ENCODE measurements around the gene TBC1D20. TPM values are rescaled to one million over a fixed set of nuclear protein-coding genes. Genes with fewer than 3 reads are reported as not detected.

Gene TBC1D20
- total and polyA plus RNA-seq, 2 experiments from 2014 or later = 4.8 to 15.0 TPM

DNA sequence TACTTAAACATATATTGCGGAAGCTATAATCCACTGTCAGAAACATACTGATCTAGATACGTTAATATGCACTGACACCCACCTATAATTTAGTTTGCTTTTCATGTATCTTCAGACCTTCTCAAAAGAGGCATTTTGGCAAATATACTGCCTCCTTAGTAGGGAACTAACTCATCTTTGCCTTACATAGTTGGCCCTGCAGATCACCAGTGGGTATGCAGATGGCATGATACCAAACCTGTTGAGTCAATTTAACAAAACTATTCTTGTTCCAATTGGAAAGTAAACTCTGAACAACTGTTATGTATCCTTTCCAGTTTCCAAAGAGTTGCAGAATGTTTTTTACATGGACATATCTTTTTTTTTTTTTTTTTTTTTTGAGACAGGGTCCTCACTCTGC, 35.6 kb upstream of the TBC1D20 start:
- DNase-seq (ENCODE audit: low spot score) (no peak), ATAC-seq (no peak)
- H3K4me3 ChIP-seq = no peak overlapping the region
- peaks cover 16% of the 10 kb centered on the region for H3K79me2 ChIP-seq (replicated peaks; ENCODE audit: insufficient read depth)
- no peak overlapping the region for H3K27ac Mint-ChIP-seq
- H3K4me2 ChIP-seq = no peak overlapping the region
- H3F3A ChIP-seq (replicated peaks; ENCODE audit: low read depth) = peaks cover 15% of the 10 kb centered on the region
- H3K4me1 ChIP-seq (ENCODE audit: insufficient read depth) = no peaks in the 10 kb centered on the region
- H3K36me3 Mint-ChIP-seq (ENCODE audit: low read depth) = peaks cover 89% of the 10 kb centered on the region
- TF ChIP-seq, protein P1, sequence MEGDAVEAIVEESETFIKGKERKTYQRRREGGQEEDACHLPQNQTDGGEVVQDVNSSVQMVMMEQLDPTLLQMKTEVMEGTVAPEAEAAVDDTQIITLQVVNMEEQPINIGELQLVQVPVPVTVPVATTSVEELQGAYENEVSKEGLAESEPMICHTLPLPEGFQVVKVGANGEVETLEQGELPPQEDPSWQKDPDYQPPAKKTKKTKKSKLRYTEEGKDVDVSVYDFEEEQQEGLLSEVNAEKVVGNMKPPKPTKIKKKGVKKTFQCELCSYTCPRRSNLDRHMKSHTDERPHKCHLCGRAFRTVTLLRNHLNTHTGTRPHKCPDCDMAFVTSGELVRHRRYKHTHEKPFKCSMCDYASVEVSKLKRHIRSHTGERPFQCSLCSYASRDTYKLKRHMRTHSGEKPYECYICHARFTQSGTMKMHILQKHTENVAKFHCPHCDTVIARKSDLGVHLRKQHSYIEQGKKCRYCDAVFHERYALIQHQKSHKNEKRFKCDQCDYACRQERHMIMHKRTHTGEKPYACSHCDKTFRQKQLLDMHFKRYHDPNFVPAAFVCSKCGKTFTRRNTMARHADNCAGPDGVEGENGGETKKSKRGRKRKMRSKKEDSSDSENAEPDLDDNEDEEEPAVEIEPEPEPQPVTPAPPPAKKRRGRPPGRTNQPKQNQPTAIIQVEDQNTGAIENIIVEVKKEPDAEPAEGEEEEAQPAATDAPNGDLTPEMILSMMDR (conservative IDR thresholded peaks at IDR 0.05; ENCODE audit: low read depth in 2 of 2) = no peak
- TF ChIP-seq, protein P2, sequence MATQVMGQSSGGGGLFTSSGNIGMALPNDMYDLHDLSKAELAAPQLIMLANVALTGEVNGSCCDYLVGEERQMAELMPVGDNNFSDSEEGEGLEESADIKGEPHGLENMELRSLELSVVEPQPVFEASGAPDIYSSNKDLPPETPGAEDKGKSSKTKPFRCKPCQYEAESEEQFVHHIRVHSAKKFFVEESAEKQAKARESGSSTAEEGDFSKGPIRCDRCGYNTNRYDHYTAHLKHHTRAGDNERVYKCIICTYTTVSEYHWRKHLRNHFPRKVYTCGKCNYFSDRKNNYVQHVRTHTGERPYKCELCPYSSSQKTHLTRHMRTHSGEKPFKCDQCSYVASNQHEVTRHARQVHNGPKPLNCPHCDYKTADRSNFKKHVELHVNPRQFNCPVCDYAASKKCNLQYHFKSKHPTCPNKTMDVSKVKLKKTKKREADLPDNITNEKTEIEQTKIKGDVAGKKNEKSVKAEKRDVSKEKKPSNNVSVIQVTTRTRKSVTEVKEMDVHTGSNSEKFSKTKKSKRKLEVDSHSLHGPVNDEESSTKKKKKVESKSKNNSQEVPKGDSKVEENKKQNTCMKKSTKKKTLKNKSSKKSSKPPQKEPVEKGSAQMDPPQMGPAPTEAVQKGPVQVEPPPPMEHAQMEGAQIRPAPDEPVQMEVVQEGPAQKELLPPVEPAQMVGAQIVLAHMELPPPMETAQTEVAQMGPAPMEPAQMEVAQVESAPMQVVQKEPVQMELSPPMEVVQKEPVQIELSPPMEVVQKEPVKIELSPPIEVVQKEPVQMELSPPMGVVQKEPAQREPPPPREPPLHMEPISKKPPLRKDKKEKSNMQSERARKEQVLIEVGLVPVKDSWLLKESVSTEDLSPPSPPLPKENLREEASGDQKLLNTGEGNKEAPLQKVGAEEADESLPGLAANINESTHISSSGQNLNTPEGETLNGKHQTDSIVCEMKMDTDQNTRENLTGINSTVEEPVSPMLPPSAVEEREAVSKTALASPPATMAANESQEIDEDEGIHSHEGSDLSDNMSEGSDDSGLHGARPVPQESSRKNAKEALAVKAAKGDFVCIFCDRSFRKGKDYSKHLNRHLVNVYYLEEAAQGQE (IDR thresholded peaks at IDR 0.05; ENCODE audit: unreplicated experiment) = no peak
- TF ChIP-seq, protein P3, sequence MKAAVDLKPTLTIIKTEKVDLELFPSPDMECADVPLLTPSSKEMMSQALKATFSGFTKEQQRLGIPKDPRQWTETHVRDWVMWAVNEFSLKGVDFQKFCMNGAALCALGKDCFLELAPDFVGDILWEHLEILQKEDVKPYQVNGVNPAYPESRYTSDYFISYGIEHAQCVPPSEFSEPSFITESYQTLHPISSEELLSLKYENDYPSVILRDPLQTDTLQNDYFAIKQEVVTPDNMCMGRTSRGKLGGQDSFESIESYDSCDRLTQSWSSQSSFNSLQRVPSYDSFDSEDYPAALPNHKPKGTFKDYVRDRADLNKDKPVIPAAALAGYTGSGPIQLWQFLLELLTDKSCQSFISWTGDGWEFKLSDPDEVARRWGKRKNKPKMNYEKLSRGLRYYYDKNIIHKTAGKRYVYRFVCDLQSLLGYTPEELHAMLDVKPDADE (IDR thresholded peaks at IDR 0.05) = no peak
- no peak for TF ChIP-seq EZH2 (IDR thresholded peaks at IDR 0.05; ENCODE audit: low read depth, unreplicated experiment)
- no peak for TF ChIP-seq POLR2AphosphoS5 (IDR thresholded peaks at IDR 0.05; ENCODE audit: low read depth)
- no peak for TF ChIP-seq JUNB (IDR thresholded peaks at IDR 0.05; ENCODE audit: unreplicated experiment)
- TF ChIP-seq NANOG (IDR thresholded peaks at IDR 0.05; ENCODE audit: borderline replicate concordance) = no peak
- no peak for TF ChIP-seq CREB1 (CRISPR knock-in tag; IDR thresholded peaks at IDR 0.05; ENCODE audit: low read depth)
- TF ChIP-seq ZNF114 (CRISPR knock-in tag; IDR thresholded peaks at IDR 0.05) = no peak
- TF ChIP-seq ZNF331 (CRISPR knock-in tag; IDR thresholded peaks at IDR 0.05; ENCODE audit: low read depth) = no peak
- TF ChIP-seq STAT1 (IDR thresholded peaks at IDR 0.05; ENCODE audit: unreplicated experiment) = no peak
- TF ChIP-seq EZH2phosphoT487 (IDR thresholded peaks at IDR 0.05; ENCODE audit: unreplicated experiment) = no peak
- TF ChIP-seq ZNF462 (CRISPR knock-in tag; IDR thresholded peaks at IDR 0.05) = no peak
- no peak overlapping the region for H2AFZ ChIP-seq
- no peak overlapping the region for H3K4me3 Mint-ChIP-seq
- peaks cover 23% of the 10 kb centered on the region for H4K20me1 ChIP-seq (replicated peaks; ENCODE audit: insufficient read depth)
- H3K36me3 ChIP-seq (ENCODE audit: insufficient read depth) = peaks cover 70% of the 10 kb centered on the region
- H3K27me3 ChIP-seq (ENCODE audit: insufficient read depth) = no peaks in the 10 kb centered on the region
- peaks cover 4% of the 10 kb centered on the region for H3K27me3 Mint-ChIP-seq (ENCODE audit: insufficient read depth, low read depth, poor library complexity)
- H3K9me3 Mint-ChIP-seq = no peaks in the 10 kb centered on the region
- H3K9me2 ChIP-seq (ENCODE audit: insufficient read depth) = no peaks in the 10 kb centered on the region
- H3K4me1 Mint-ChIP-seq = no peaks in the 10 kb centered on the region
- H3K27ac ChIP-seq (ENCODE audit: low read depth) = no peak overlapping the region

Data from GM23338 (cell line).